Mesenchymal stem cell (in vitro differentiated cells and primary cell): Measurements from ENCODE around the gene RNGTT.
A peak's percentile ranks its signal among the peaks of the same experiment; 100 is the strongest.

Experiments
- DNase-seq: peaks from one replicate; pipeline ENCODE4 v3.0.0-alpha.2; 2013
- H2AFZ ChIP-seq: one replicate; pipeline ENCODE4 v1.6.1; 2013; ENCODE audit warnings: low read depth, mild to moderate bottlenecking, control low read depth, inconsistent platforms, low read length, moderate library complexity
- H2AK5ac ChIP-seq: 2 replicates; pipeline ENCODE4 v1.6.1; 2013; ENCODE audit warnings: low read length, moderate library complexity, mild to moderate bottlenecking, inconsistent platforms; ENCODE audit not compliant: severe bottlenecking
- H2BK120ac ChIP-seq: one replicate; pipeline ENCODE4 v1.6.1; 2013; ENCODE audit warnings: low read depth, mild to moderate bottlenecking, inconsistent platforms, low read length, moderate library complexity
- H2BK12ac ChIP-seq, 2 experiments: one replicate each; pipeline ENCODE4 v1.6.1; 2013; ENCODE audit warnings: inconsistent platforms in 2 of 2, low read length in 2 of 2, mild to moderate bottlenecking in 2 of 2, moderate library complexity in 2 of 2, control low read depth in 1 of 2
- H2BK15ac ChIP-seq: one replicate; pipeline ENCODE4 v1.6.1; 2013; ENCODE audit warnings: mild to moderate bottlenecking, low read depth, inconsistent platforms; ENCODE audit not compliant: poor library complexity, severe bottlenecking
- H2BK5ac ChIP-seq: 2 replicates; pipeline ENCODE4 v1.6.1; 2013; ENCODE audit warnings: low read depth, mild to moderate bottlenecking, low read length, control low read depth, inconsistent platforms; ENCODE audit not compliant: poor library complexity, severe bottlenecking
- H3K14ac ChIP-seq, 2 experiments: one replicate each; pipeline ENCODE4 v1.6.1; 2013; ENCODE audit warnings: inconsistent platforms in 2 of 2, low read length in 2 of 2, control low read depth in 1 of 2, mild to moderate bottlenecking in 1 of 2, moderate library complexity in 1 of 2
- H3K18ac ChIP-seq, 2 experiments: one replicate each; pipeline ENCODE4 v1.6.1; 2013; ENCODE audit warnings: inconsistent platforms in 2 of 2, low read length in 2 of 2, control low read depth in 1 of 2, low read depth in 1 of 2, mild to moderate bottlenecking in 1 of 2
- H3K23ac ChIP-seq, 2 experiments: one replicate each; pipeline ENCODE4 v1.6.1; 2013; ENCODE audit warnings: inconsistent platforms in 2 of 2, low read length in 2 of 2, mild to moderate bottlenecking in 2 of 2, moderate library complexity in 2 of 2, control low read depth in 1 of 2
- H3K27ac ChIP-seq: 2 replicates; pipeline ENCODE4 v1.5.1; 2013; ENCODE audit warnings: mild to moderate bottlenecking, moderate library complexity, low read length, control low read depth, inconsistent platforms; ENCODE audit not compliant: poor library complexity, severe bottlenecking
- H3K27me3 ChIP-seq, 2 experiments: 2 replicates each; pipeline versions ENCODE4 v1.6.1 to v1.7.0; 2013; ENCODE audit warnings: low read length in 2 of 2, mild to moderate bottlenecking in 2 of 2, moderate library complexity in 2 of 2, control low read depth in 1 of 2, inconsistent platforms in 1 of 2; ENCODE audit not compliant: control insufficient read depth in 1 of 2, insufficient read depth in 1 of 2
- H3K36me3 ChIP-seq, 2 experiments: 2 replicates each; pipeline versions ENCODE4 v1.6.1 to v1.7.0; 2013; ENCODE audit warnings: low read length in 2 of 2, control low read depth in 1 of 2, inconsistent platforms in 1 of 2, low read depth in 1 of 2, mild to moderate bottlenecking in 1 of 2; ENCODE audit not compliant: insufficient read depth in 2 of 2, control insufficient read depth in 1 of 2
- H3K4ac ChIP-seq, 2 experiments: one replicate each; pipeline ENCODE4 v1.6.1; 2013; ENCODE audit warnings: inconsistent platforms in 2 of 2, low read length in 2 of 2, mild to moderate bottlenecking in 2 of 2, moderate library complexity in 2 of 2, control low read depth in 1 of 2, low read depth in 1 of 2
- H3K4me1 ChIP-seq: 2 replicates; pipeline ENCODE4 v1.6.1; 2013; ENCODE audit warnings: low read depth, low read length, control low read depth; ENCODE audit not compliant: control insufficient read depth, insufficient read depth
- H3K4me2 ChIP-seq: 2 replicates; pipeline ENCODE4 v1.6.1; 2013; ENCODE audit warnings: low read length, mild to moderate bottlenecking, inconsistent platforms; ENCODE audit not compliant: poor library complexity, severe bottlenecking
- H3K4me3 ChIP-seq, 2 experiments: 2 replicates each; pipeline versions ENCODE4 v1.5.1 to v1.7.0; 2013; ENCODE audit warnings: low read length in 2 of 2, mild to moderate bottlenecking in 2 of 2, control low read depth in 1 of 2, low read depth in 1 of 2; ENCODE audit not compliant: insufficient read depth in 1 of 2
- H3K79me1 ChIP-seq: replicated peaks from 2 replicates; pipeline ENCODE4 v1.6.1; 2013; ENCODE audit warnings: mild to moderate bottlenecking, control low read depth, low read length, inconsistent platforms; ENCODE audit not compliant: poor library complexity, severe bottlenecking
- H3K9ac ChIP-seq: 2 replicates; pipeline ENCODE4 v1.7.0; 2013; ENCODE audit warnings: mild to moderate bottlenecking, low read length, moderate library complexity
- H3K9me3 ChIP-seq: 2 replicates; pipeline ENCODE4 v1.7.0; 2013; ENCODE audit warnings: mild to moderate bottlenecking, low read length; ENCODE audit not compliant: control insufficient read depth
- H4K8ac ChIP-seq: one replicate; pipeline ENCODE4 v1.6.1; 2013; ENCODE audit warnings: inconsistent platforms, mild to moderate bottlenecking, low read length, moderate library complexity
- H4K91ac ChIP-seq: one replicate; pipeline ENCODE4 v1.6.1; 2013; ENCODE audit warnings: mild to moderate bottlenecking, low read length, inconsistent platforms
- WGBS: methylation state at CpG from one replicate; pipeline ENCODE4 v1.1.7; 2013; ENCODE audit warnings: mixed read lengths; 5-methylcytosine and 5-hydroxymethylcytosine counted together

Gene RNGTT

DNA sequence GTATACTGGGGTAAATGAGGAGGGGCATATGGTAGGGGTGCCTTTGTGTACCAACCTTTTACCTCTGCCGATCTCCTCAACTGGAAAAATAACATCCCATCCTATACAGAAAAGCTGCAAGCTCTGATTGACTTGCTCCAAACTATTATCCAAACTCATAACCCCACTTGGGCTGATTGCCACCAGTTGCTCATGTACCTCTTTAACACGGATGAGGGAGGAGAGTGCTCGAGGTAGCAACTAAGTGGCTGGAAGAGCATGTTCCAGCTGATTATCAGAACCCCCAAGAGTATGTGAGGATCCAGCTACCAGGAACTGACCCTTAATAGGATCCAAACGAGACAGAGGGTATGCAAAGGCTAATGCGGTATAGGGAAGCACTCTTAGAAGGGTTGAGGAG lies 299.6 kb downstream of the RNGTT start:
- peaks cover 29% of the 10 kb centered on the region for H3K79me1 ChIP-seq
- DNase-seq = no peak
- no peak overlapping the region for H3K4me3 ChIP-seq
- peaks cover 5% of the 10 kb centered on the region for H3K9me3 ChIP-seq
- peaks cover 0 to 21% of the 10 kb centered on the region in 2 experiments for H3K36me3 ChIP-seq
- no peak overlapping the region for H2BK5ac ChIP-seq
- no peak overlapping the region for H2BK12ac ChIP-seq
- no peak overlapping the region for H2BK15ac ChIP-seq
- H3K18ac ChIP-seq = no peak overlapping the region
- no peak overlapping the region for H2AFZ ChIP-seq
- no peak overlapping the region for H3K27ac ChIP-seq
- H2BK120ac ChIP-seq = no peak overlapping the region
- H2AK5ac ChIP-seq = no peak overlapping the region
- H4K8ac ChIP-seq = no peak overlapping the region
- H3K14ac ChIP-seq = no peak overlapping the region
- peaks cover 6% of the 10 kb centered on the region for H3K4me1 ChIP-seq
- H3K4me2 ChIP-seq = no peak overlapping the region
- no peak overlapping the region for H4K91ac ChIP-seq
- 98% methylated on average over 5 of the region's 5 CpGs for WGBS
- H3K27me3 ChIP-seq = no peaks in the 10 kb centered on the region
- H3K4ac ChIP-seq = no peak overlapping the region
- no peak overlapping the region for H3K23ac ChIP-seq
- H3K9ac ChIP-seq = no peak overlapping the region

- no peak for DNase-seq
- H3K4me2 ChIP-seq = no peak overlapping the region
- H3K36me3 ChIP-seq = peaks cover 0 to 18% of the 10 kb centered on the region in 2 experiments
- peak overlapping the region; percentile 68 for H3K27ac ChIP-seq
- no peaks in the 10 kb centered on the region for H3K27me3 ChIP-seq
- H3K18ac ChIP-seq = no peak overlapping the region
- H2BK120ac ChIP-seq = no peak overlapping the region
- H2AK5ac ChIP-seq = peak overlapping the region; percentile 92
- H4K8ac ChIP-seq = no peak overlapping the region
- no peak overlapping the region for H2BK5ac ChIP-seq
- no peak overlapping the region for H3K9ac ChIP-seq
- H3K23ac ChIP-seq = no peak overlapping the region
- peaks cover 6% of the 10 kb centered on the region for H3K4me1 ChIP-seq
- WGBS = 99% methylated on average over 12 of the region's 12 CpGs
- H3K4me3 ChIP-seq = no peak overlapping the region
- H3K9me3 ChIP-seq = peaks cover 5% of the 10 kb centered on the region
- H2BK15ac ChIP-seq = no peak overlapping the region
- no peak overlapping the region for H4K91ac ChIP-seq
- peaks cover 28% of the 10 kb centered on the region for H3K79me1 ChIP-seq
- H3K14ac ChIP-seq = no peak overlapping the region
- H2AFZ ChIP-seq = no peak overlapping the region
- no peak overlapping the region for H3K4ac ChIP-seq
- no peak overlapping the region for H2BK12ac ChIP-seq
Measured at GRCh38 chr6:88662653-88663174, 300.7 kb downstream of the RNGTT start.

DNA sequence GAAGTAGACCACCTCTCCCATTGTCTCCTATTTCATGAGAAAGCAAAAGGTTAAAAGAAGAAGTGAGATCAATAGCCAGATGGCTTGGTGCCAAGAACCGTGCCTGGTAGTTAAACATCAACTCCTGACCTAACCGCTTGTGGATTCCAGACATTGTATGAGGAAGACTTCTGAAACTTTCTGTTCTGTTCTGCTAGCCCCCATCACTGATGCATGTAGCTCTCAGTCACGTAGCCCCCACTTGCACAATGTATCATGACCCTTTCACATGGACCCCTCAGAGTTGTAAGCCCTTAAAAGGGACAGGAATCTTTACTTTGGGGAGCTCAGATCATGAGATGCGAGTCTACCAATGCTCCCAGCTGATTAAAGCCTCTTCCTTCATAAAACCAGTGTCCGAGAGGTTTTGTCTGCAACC lies 301.2 kb downstream of the RNGTT start:
- H4K8ac ChIP-seq = no peak overlapping the region
- no peak overlapping the region for H2AFZ ChIP-seq
- peak overlapping the region; percentile 68 for H3K27ac ChIP-seq
- no peak overlapping the region for H4K91ac ChIP-seq
- peaks cover 6% of the 10 kb centered on the region for H3K4me1 ChIP-seq
- H3K4ac ChIP-seq = no peak overlapping the region
- 95% methylated on average over 5 of the region's 5 CpGs for WGBS
- no peak overlapping the region for H3K9ac ChIP-seq
- H3K79me1 ChIP-seq = peaks cover 32% of the 10 kb centered on the region
- H3K9me3 ChIP-seq = peaks cover 5% of the 10 kb centered on the region
- no peak overlapping the region for H2BK12ac ChIP-seq
- H3K4me2 ChIP-seq = no peak overlapping the region
- H2AK5ac ChIP-seq = no peak overlapping the region
- no peak for DNase-seq
- H3K4me3 ChIP-seq = no peak overlapping the region
- H2BK5ac ChIP-seq = no peak overlapping the region
- no peak overlapping the region for H2BK120ac ChIP-seq
- no peaks in the 10 kb centered on the region for H3K27me3 ChIP-seq
- no peak overlapping the region for H2BK15ac ChIP-seq
- H3K18ac ChIP-seq = no peak overlapping the region
- H3K36me3 ChIP-seq = peaks cover 0 to 17% of the 10 kb centered on the region in 2 experiments
- no peak overlapping the region for H3K14ac ChIP-seq
- no peak overlapping the region for H3K23ac ChIP-seq

GRCh38 chr6:88661136-88661535 lies 302.3 kb downstream of the RNGTT start:
- Histone ChIP-seq H2BK5ac (no peak overlapping the region), H3K4me2 (no peak overlapping the region), H3K36me3 (peaks cover 0 to 15% of the 10 kb centered on the region in 2 experiments), H3K23ac (no peak overlapping the region), H2AFZ (no peak overlapping the region), H4K91ac (no peak overlapping the region), H2BK12ac (no peak overlapping the region), H3K27ac (no peak overlapping the region), H2BK15ac (no peak overlapping the region), H3K4me3 (no peak overlapping the region), H3K9ac (no peak overlapping the region), H3K9me3 (peaks cover 5% of the 10 kb centered on the region), H2AK5ac (no peak overlapping the region), H3K4ac (no peak overlapping the region), H2BK120ac (no peak overlapping the region), H3K27me3 (no peaks in the 10 kb centered on the region), H3K18ac (no peak overlapping the region), H4K8ac (no peak overlapping the region), H3K79me1 (peaks cover 29% of the 10 kb centered on the region), H3K14ac (no peak overlapping the region), H3K4me1 (peaks cover 6% of the 10 kb centered on the region)
- 99% methylated on average over 4 of the region's 6 CpGs for WGBS
- no peak for DNase-seq
